SK-N-SH (cell line): ENCODE data around the gene RPL21. TPM values are rescaled to one million over a fixed set of nuclear protein-coding genes. Genes with fewer than 3 reads are reported as not detected.
A peak's percentile ranks its signal among the peaks of the same experiment; 100 is the strongest.

Experiments used
- CTCF ChIA-PET: fragments of 300-600, 350-600 bp; formaldehyde crosslinking; extraction: SDS; loops from one replicate; lab custom pipeline; 2021; lab: Yijun Ruan, JAX
- POLR2A ChIA-PET: fragments of 350-600 bp; sonication (Branson Sonifier 250); formaldehyde crosslinking; extraction: SDS; loops from one replicate; lab custom pipeline; 2020; ENCODE audit warnings: antibody characterized with exemption, inconsistent platforms; lab: Yijun Ruan, JAX
- DNase-seq: peaks from one replicate; pipeline ENCODE4 v3.0.0; 2012
- H2AFZ ChIP-seq: fragments of 200-600 bp; sonication (generic); 2 replicates; pipeline ENCODE4 v1.8.1; 2016; ENCODE audit warnings: antibody characterized with exemption, mild to moderate bottlenecking, low read depth
- H3F3A ChIP-seq: fragments of 200-600 bp; sonication (generic); replicated peaks from 2 replicates; pipeline ENCODE3; 2016; ENCODE audit warnings: antibody characterized with exemption, mild to moderate bottlenecking; ENCODE audit not compliant: insufficient read depth
- H3K27ac ChIP-seq, 2 experiments: fragments of 200-500 bp in 1 of 2; fragments of 200-600 bp in 1 of 2; sonication (Bioruptor generic) in 1 of 2; sonication (generic), shearing (Covaris generic) in 1 of 2; 2 replicates each; pipeline versions ENCODE4 v1.5.1 to v1.6.1; 2014 to 2016; ENCODE audit warnings: low read depth in 2 of 2, inconsistent platforms in 1 of 2, low read length in 1 of 2, mild to moderate bottlenecking in 1 of 2, mixed read lengths in 1 of 2
- H3K27me3 ChIP-seq: fragments of 200-600 bp; sonication (generic), shearing (Covaris generic); 2 replicates; pipeline ENCODE4 v1.6.1; 2016; ENCODE audit warnings: mixed run types; ENCODE audit not compliant: insufficient read depth
- H3K36me3 ChIP-seq, 2 experiments: fragments of 200-500 bp in 1 of 2; fragments of 200-600 bp in 1 of 2; sonication (Bioruptor generic) in 1 of 2; sonication (generic) in 1 of 2; replicated peaks in 1 of 2; 2 replicates each; pipeline versions ENCODE3 to v1.5.1; 2014 to 2016; ENCODE audit warnings: low read length in 1 of 2, mild to moderate bottlenecking in 1 of 2; ENCODE audit not compliant: insufficient read depth in 2 of 2, control insufficient read depth in 1 of 2
- H3K4me1 ChIP-seq, 2 experiments: fragments of 200-500 bp in 1 of 2; fragments of 200-600 bp in 1 of 2; sonication (Bioruptor generic) in 1 of 2; sonication (generic), shearing (Covaris generic) in 1 of 2; 2 replicates each; pipeline versions ENCODE4 v1.5.1 to v1.6.1; 2014 to 2016; ENCODE audit warnings: low read depth in 1 of 2, low read length in 1 of 2, mixed run types in 1 of 2; ENCODE audit not compliant: insufficient read depth in 2 of 2, control insufficient read depth in 1 of 2
- H3K4me2 ChIP-seq: fragments of 200-600 bp; sonication (generic), shearing (Covaris generic); 2 replicates; pipeline ENCODE4 v1.6.1; 2017; ENCODE audit warnings: mixed run types
- H3K4me3 ChIP-seq, 2 experiments: fragments of 200-500 bp in 1 of 2; fragments of 200-600 bp in 1 of 2; sonication (Bioruptor generic) in 1 of 2; sonication (generic), shearing (Covaris generic) in 1 of 2; 2 replicates each; pipeline versions ENCODE4 v1.5.1 to v1.8.1; 2014 to 2016; ENCODE audit warnings: low read depth in 2 of 2, inconsistent platforms in 1 of 2, low read length in 1 of 2, mild to moderate bottlenecking in 1 of 2, mixed read lengths in 1 of 2, moderate library complexity in 1 of 2
- H3K79me2 ChIP-seq: fragments of 200-600 bp; sonication (generic); 2 replicates; pipeline ENCODE4 v1.8.1; 2017; ENCODE audit warnings: mild to moderate bottlenecking; ENCODE audit not compliant: insufficient read depth
- H3K9ac ChIP-seq: fragments of 200-600 bp; sonication (generic); 2 replicates; pipeline ENCODE4 v1.6.1; 2017; ENCODE audit warnings: mixed run types
- H3K9me2 ChIP-seq: fragments of 200-600 bp; sonication (generic); 2 replicates; pipeline ENCODE4 v1.6.1; 2017; ENCODE audit warnings: mixed run types
- H3K9me3 ChIP-seq: fragments of 200-600 bp; sonication (generic); 2 replicates; pipeline ENCODE4 v1.6.1; 2017; ENCODE audit warnings: mixed run types, mild to moderate bottlenecking, moderate library complexity
- H4K20me1 ChIP-seq: fragments of 200-600 bp; sonication (generic); 2 replicates; pipeline ENCODE4 v1.6.1; 2017; ENCODE audit warnings: mild to moderate bottlenecking, mixed run types; ENCODE audit not compliant: insufficient read depth
- CHD2 ChIP-seq: fragments of 150-350 bp; IDR thresholded peaks from 2 replicates; pipeline ENCODE4 v1.6.1; 2018; ENCODE audit warnings: low read length; ENCODE audit not compliant: partially characterized antibody
- CTCF ChIP-seq: fragments of 200-600 bp; sonication (generic); IDR thresholded peaks from 2 replicates; pipeline ENCODE4 v1.6.1; 2017; ENCODE audit warnings: antibody characterized with exemption, mild to moderate bottlenecking, moderate library complexity
- ELF1 ChIP-seq: IDR thresholded peaks from 2 replicates; pipeline ENCODE4 v1.4.0; 2012
- EZH2phosphoT487 ChIP-seq: fragments of 200-600 bp; sonication (generic); IDR thresholded peaks from 2 replicates; pipeline ENCODE4 v1.6.1; 2017; ENCODE audit warnings: low read depth, mixed run types, mild to moderate bottlenecking, antibody characterized with exemption, moderate library complexity, borderline replicate concordance
- FOSL2 ChIP-seq: IDR thresholded peaks from 2 replicates; pipeline ENCODE4 v1.4.0; 2012; ENCODE audit warnings: low read depth, mild to moderate bottlenecking, moderate library complexity, borderline replicate concordance
- FOXJ3 ChIP-seq: sonication (generic); formaldehyde crosslinking; IDR thresholded peaks from 2 replicates; pipeline ENCODE4 v1.5.1; 2020; ENCODE audit warnings: mild to moderate bottlenecking, missing genetic modification reagents
- FOXM1 ChIP-seq: IDR thresholded peaks from 2 replicates; pipeline ENCODE4 v1.4.0; 2012; ENCODE audit warnings: low read depth, mild to moderate bottlenecking
- GABPA ChIP-seq: IDR thresholded peaks from 2 replicates; pipeline ENCODE4 v1.4.0; 2012; ENCODE audit warnings: low read depth, mild to moderate bottlenecking
- GATA2 ChIP-seq: sonication (generic); formaldehyde crosslinking; IDR thresholded peaks from 2 replicates; pipeline ENCODE4 v1.5.0; 2020; ENCODE audit warnings: mild to moderate bottlenecking, missing genetic modification reagents
- JUND ChIP-seq: IDR thresholded peaks from 2 replicates; pipeline ENCODE4 v1.4.0; 2012
- MAX ChIP-seq: IDR thresholded peaks from 2 replicates; pipeline ENCODE4 v1.4.0; 2012; ENCODE audit warnings: low read depth
- MEF2A ChIP-seq: IDR thresholded peaks from 2 replicates; pipeline ENCODE4 v1.4.0; 2012; ENCODE audit warnings: low read depth, borderline replicate concordance
- MXI1 ChIP-seq: IDR thresholded peaks from 2 replicates; pipeline ENCODE4 v1.6.1; 2012; ENCODE audit warnings: mild to moderate bottlenecking, low read depth, low read length, improper control_type of control experiment
- NFIC ChIP-seq: IDR thresholded peaks from 2 replicates; pipeline ENCODE4 v1.4.0; 2012; ENCODE audit warnings: borderline replicate concordance
- NRF1 ChIP-seq: IDR thresholded peaks from 2 replicates; pipeline ENCODE4 v1.6.1; 2012; ENCODE audit warnings: low read depth, mild to moderate bottlenecking, low read length
- PBX3 ChIP-seq: IDR thresholded peaks from 2 replicates; pipeline ENCODE4; 2012
- POLR2AphosphoS5 ChIP-seq: IDR thresholded peaks from 2 replicates; pipeline ENCODE4 v1.6.1; 2012; ENCODE audit warnings: low read depth, low read length
- RAD21 ChIP-seq: IDR thresholded peaks from 2 replicates; pipeline ENCODE4 v1.6.1; 2012; ENCODE audit warnings: mild to moderate bottlenecking, low read length
- RFX5 ChIP-seq: IDR thresholded peaks from 2 replicates; pipeline ENCODE4 v1.6.1; 2012; ENCODE audit warnings: mild to moderate bottlenecking, improper control_type of control experiment, low read length
- RXRA ChIP-seq: IDR thresholded peaks from 2 replicates; pipeline ENCODE4 v1.4.0; 2012; ENCODE audit warnings: low read depth, mild to moderate bottlenecking, borderline replicate concordance
- SMC3 ChIP-seq: IDR thresholded peaks from 2 replicates; pipeline ENCODE4 v1.6.1; 2012; ENCODE audit warnings: low read depth, low read length, improper control_type of control experiment
- TAF1 ChIP-seq: IDR thresholded peaks from 2 replicates; pipeline ENCODE4 v1.6.1; 2012; ENCODE audit warnings: low read depth, mild to moderate bottlenecking, low read length, moderate library complexity, borderline replicate concordance
- TCF12 ChIP-seq: IDR thresholded peaks from 2 replicates; pipeline ENCODE4 v1.4.0; 2012
- TEAD4 ChIP-seq: IDR thresholded peaks from 2 replicates; pipeline ENCODE4 v1.4.0; 2012; ENCODE audit warnings: mild to moderate bottlenecking, borderline replicate concordance; ENCODE audit not compliant: insufficient read depth
- USF2 ChIP-seq: fragments of 150-350 bp; IDR thresholded peaks from 2 replicates; pipeline ENCODE4 v1.6.1; 2017; ENCODE audit warnings: antibody characterized with exemption, low read length, low read depth, borderline replicate concordance
- YY1 ChIP-seq: IDR thresholded peaks from 2 replicates; pipeline ENCODE4 v1.4.0; 2012; ENCODE audit warnings: low read depth, mild to moderate bottlenecking
- ZBTB33 ChIP-seq: IDR thresholded peaks from 2 replicates; pipeline ENCODE4 v1.4.0; 2012; ENCODE audit warnings: low read depth, borderline replicate concordance
- WGBS: methylation state at CpG from one replicate; pipeline ENCODE4 v1.1.6; 2017; ENCODE audit warnings: low lambda C conversion rate; 5-methylcytosine and 5-hydroxymethylcytosine counted together
- polyA plus RNA-seq, 3 experiments: library from polyadenylated mRNA; depleted of rRNA; stranded (reverse); fragments of >200 nt; gene quantifications; 2 replicates each; pipeline ENCODE4 v1.2.3, GENCODE V29; 2012

The RPL21 gene
- polyA plus RNA-seq, 1 of the 3 experiments (the other 2 are of a cell fraction): 1,261 TPM

- no peak overlapping the region for H3K27ac ChIP-seq
- ChIA-PET POLR2A (interaction anchor here (1.2 kb wide), 1 partner anchor 39 kb away, joined by 4 read pairs; the partner anchor contains the start of gene RPL21), CTCF (no interaction called here)
- H3K9me3 ChIP-seq: no peaks in the 10 kb centered on the region
- no peaks in the 10 kb centered on the region for H3F3A ChIP-seq
- no peaks in the 10 kb centered on the region for H3K79me2 ChIP-seq
- H3K4me2 ChIP-seq: no peak overlapping the region
- no peaks in the 10 kb centered on the region for H3K9me2 ChIP-seq
- WGBS: 30% methylated on average over 15 of the region's 17 CpGs
- no peak overlapping the region for H3K9ac ChIP-seq
- no peaks in the 10 kb centered on the region for H4K20me1 ChIP-seq
- no peaks in the 10 kb centered on the region for H3K27me3 ChIP-seq
- DNase-seq: no peak
- no peaks in the 10 kb centered on the region for H3K36me3 ChIP-seq
- no peaks in the 10 kb centered on the region for H3K4me1 ChIP-seq
- H2AFZ ChIP-seq: 0 out of 2 replicates have a peak overlapping the region, but pooled peaks have one; percentile 6
- peak overlapping the region in 1 of 2 experiments; percentile 6; a peak in 1 of 4 replicates for H3K4me3 ChIP-seq
- no peak for TF ChIP-seq MEF2A
- no peak for TF ChIP-seq GABPA
- TF ChIP-seq GATA2 (CRISPR knock-in tag): no peak
- no peak for TF ChIP-seq FOXM1
- TF ChIP-seq CHD2: no peak
- peak; percentile 29; the same call in 1 of the 2 replicates for TF ChIP-seq NFIC
- TF ChIP-seq TEAD4: no peak
- TF ChIP-seq RXRA: no peak
- no peak for TF ChIP-seq FOXJ3 (CRISPR knock-in tag)
- no peak for TF ChIP-seq SMC3
- no peak for TF ChIP-seq YY1
- TF ChIP-seq NRF1: no peak
- peak; percentile 39; the same call in 1 of the 2 replicates for TF ChIP-seq MAX
- 0 out of 2 replicates have a peak, but pooled peaks have one; percentile 8 for TF ChIP-seq TCF12
- no peak for TF ChIP-seq POLR2AphosphoS5
- TF ChIP-seq RAD21: no peak
- no peak for TF ChIP-seq CTCF
- TF ChIP-seq ELF1: no peak
- 0 out of 2 replicates have a peak, but pooled peaks have one; percentile 35 for TF ChIP-seq PBX3
- no peak for TF ChIP-seq TAF1
- TF ChIP-seq FOSL2: peak; percentile 68; the same call in 1 of the 2 replicates
- no peak for TF ChIP-seq ZBTB33
- no peak for TF ChIP-seq MXI1
- no peak for TF ChIP-seq RFX5
- no peak for TF ChIP-seq USF2
- no peak for TF ChIP-seq EZH2phosphoT487
- peak; percentile 51 for TF ChIP-seq JUND
These were observed 39.5 kb upstream of the RPL21 start for GRCh38 chr13:27211771-27212364.
